ENCODE results near the gene ATG2A.

Gene ATG2A

DNA sequence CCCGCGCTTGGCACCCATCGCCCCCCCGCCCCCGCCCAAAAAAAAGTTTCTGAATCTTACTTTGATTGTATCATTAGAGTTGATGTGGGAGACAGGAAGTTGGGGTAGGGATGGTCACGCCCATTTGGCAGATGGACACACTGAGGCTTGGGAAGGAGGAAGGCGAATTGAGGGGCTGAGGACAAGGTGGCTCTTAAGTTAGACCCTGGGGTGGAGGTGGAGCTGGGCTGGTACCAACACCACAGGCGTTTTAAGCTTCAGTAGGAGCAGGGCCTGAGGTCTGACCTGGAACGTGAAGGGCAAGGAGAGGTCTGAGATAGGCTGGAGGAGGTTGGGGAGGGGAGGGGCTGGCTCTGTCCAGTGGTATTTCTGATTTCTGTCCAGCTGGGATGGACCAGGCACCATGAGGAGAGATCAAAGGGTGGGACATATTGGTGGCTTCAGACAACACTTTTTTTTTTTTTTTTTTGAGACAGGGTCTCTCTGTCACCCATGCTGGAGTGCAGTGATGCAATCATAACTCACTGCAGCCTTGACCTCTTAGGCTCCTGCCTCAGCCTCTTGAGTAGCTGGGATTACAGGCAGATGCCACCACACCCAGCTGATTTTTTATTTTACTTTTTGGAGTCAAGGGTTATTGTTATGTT, 71.8 kb downstream of the ATG2A start:
- peak overlapping the region; percentile 37 for H3K4me3 Mint-ChIP-seq
- peak overlapping the region; percentile 34 for H3K27ac Mint-ChIP-seq
- no peaks in the 10 kb centered on the region for H3K27me3 Mint-ChIP-seq (ENCODE audit: low read depth)
- H3K36me3 Mint-ChIP-seq (ENCODE audit: low read depth): no peaks in the 10 kb centered on the region
- H3K4me1 Mint-ChIP-seq (ENCODE audit: low read depth): peaks cover 28% of the 10 kb centered on the region
- no peaks in the 10 kb centered on the region for H3K9me3 Mint-ChIP-seq

All from T-helper 1 cell treated with Interleukin-12 subunit alpha and Interleukin-12 subunit beta and Interleukin-4 antibody, amounts not matched to agents 30 μg/mL and 1 μg/mL, for 36 hours (primary cell).